ENCODE measurements around the gene ADH4.

Gene ADH4

DNA sequence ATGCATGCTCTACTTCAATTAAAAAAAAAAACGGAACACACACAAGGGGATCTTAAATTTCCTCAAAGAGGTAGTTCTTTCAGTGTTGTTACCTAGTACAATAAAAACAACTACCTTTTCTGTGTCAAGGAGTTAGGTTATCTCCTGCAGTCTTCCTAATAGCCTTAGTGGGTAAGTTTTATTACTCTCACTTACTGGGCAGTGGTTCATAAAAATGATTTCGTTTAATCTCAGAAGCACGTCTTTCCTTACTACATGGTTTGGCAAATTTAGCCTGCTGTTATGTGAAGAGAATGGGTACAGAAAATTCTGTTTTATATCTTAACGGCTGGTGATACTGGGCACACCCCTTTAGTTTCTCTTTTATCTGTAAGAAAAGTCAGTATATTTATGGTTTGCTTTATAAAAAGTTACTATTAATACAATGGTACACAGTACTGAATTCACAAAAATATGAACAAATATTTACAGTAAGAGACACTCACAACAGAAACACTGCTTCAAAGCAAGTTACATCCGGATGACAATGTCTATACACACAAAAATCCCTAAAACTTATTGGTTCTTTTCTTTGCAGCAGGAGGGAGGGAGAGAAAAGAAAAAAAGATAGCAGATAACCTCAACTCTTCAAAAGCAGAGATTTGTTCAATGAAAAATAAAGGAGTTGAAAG, 64.3 kb downstream of the ADH4 start:
- DNase-seq (ENCODE audit: low read depth), result no peak

DNA sequence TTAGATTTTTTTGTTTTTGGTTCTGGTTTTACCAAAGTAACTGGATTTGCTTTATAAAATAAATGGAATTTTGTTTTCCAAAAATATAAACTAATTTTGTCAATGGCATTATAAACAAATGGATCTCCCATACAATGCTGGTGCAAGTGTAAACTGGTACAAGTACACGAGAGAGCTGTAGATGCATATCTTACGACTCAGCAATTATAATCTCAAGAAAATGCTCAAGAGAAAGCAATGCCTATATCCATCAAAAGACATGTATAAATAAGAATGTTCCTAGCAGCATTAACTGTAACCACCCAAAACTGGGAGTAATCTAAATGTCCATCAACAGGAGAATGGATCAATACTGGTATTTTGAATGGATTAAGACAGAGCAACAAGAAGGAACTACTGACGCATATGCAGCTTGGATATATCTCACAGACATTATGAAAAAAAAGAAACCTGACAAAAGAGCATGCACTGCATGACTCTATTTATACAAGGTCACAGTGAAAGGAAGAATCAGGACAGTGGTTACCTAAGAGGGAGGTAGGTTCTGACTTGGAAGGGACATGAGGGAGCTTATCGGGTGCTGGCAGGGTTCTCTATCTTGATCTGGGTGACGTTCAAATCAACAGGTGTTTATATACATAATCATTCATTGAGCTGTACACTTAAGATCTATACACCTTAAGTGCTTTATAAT, 65.0 kb downstream of the ADH4 start:
- no peak for DNase-seq (ENCODE audit: low read depth)

DNA sequence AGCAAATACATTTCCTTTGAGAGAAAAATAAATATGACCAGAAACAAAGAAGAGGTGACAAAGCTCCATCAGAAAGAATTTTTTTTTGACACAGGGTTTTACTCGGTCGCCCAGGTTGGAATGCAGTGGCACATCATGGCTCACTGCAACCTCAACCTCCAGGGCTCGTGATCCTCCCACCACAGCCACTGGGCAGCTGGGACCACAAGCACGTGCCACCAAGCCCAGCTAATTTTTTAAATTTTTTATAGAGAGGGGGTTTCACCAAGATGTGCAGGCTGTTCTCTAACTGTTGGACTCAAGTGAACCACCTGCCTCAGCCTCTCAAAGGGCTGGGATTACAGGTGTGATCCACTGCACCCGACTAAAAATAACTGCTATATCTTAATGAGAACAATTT, 65.8 kb downstream of the ADH4 start:
- no peak for DNase-seq (ENCODE audit: low read depth)

DNA sequence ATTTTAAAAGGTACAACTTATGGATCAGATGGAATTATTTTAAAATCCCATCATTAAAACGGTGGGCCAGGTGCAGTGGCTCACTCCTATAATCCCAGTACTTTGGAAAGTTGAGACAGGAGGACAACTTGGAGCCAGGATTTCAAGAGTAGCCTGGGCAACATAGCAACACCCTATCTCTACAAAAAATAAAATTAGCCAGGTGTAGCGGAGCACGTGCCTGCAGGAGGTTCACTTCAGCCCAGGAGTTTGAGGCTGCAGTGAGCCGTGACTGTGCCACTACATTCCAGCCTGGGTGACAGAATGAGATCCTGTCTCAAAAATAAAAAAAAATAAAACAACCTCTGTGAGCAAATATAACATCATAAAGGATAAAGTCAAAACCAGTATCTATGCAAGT, 66.9 kb downstream of the ADH4 start:
- DNase-seq (ENCODE audit: low read depth), result no peak

DNA sequence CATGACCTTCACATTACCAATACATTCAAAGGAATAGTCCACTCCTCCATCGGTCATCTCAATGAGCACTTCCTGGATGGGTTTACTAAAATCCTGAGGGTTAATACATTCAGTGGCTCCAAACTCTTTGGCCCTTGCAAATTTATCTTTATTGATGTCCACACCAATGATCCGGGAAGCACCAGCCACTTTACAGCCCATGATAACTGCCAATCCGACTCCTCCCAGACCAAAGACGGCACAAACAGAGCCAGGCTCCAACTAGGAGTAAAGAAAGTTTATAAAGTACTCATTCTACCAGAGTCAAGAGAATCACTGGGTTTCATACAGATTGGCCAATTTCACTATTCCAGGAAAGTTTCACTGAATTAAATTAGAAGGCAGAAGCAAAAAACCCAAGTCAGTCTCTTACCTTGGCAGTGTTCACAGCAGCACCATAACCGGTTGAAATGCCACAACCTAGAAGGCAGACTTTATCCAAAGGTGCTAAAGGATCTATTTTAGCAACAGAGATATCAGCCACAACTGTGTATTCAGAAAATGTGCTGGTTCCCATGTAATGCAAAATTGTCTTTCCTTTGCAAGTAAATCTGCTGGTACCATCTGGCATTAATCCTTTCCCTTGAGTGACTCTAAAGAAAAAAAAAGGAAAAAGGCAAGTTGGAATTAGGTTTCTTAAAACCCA, 67.7 kb downstream of the ADH4 start:
- DNase-seq (ENCODE audit: low read depth), result no peak

DNA sequence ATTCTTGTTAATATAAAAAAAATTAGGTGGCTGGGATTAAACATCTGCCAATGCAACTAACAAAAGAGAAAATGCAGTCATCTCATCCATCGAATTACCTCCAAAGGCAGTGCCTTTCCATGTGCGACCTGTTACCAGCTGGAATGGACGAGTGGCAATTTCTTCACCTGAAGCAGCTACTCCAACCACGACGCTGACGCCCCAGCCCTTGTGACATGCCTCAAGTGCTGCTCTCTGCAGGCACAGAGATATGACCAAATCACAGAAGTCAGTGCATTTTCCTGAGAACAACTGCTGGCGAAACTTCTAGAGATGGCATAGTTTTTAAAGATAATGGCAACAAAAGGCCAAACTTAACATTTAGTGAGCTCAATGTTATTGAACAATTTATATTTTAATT, 69.3 kb downstream of the ADH4 start:
- no peak for DNase-seq (ENCODE audit: low read depth)
